ENCODE measurements around the gene GNAO1.
A peak's percentile ranks its signal among the peaks of the same experiment; 100 is the strongest.

Gene GNAO1

GRCh38 chr16:56191156-56191815 lies at the start of gene GNAO1:
TSS of gene GNAO1 (plus strand) at chr16:56191489. CDS start at chr16:56192236, 747 bp downstream.
- peak; percentile 94 for DNase-seq (ENCODE audit: low spot score)

GRCh38 chr16:56143666-56144065 lies 47.6 kb upstream of the GNAO1 start:
- DNase-seq (ENCODE audit: low spot score): no peak

- DNase-seq (ENCODE audit: low spot score): no peak
Measured at GRCh38 chr16:56145369-56145768, 45.9 kb upstream of the GNAO1 start.

GRCh38 chr16:56151621-56152020 lies 39.7 kb upstream of the GNAO1 start:
- DNase-seq (ENCODE audit: low spot score): no peak

- DNase-seq (ENCODE audit: low spot score): no peak
Measured at GRCh38 chr16:56161658-56162057, 29.6 kb upstream of the GNAO1 start.

- DNase-seq (ENCODE audit: low spot score): no peak
Measured at GRCh38 chr16:56163089-56163488, 28.2 kb upstream of the GNAO1 start.

- no peak for DNase-seq (ENCODE audit: low spot score)
Measured at GRCh38 chr16:56163938-56164337, 27.4 kb upstream of the GNAO1 start.

GRCh38 chr16:56164636-56165035 lies 26.7 kb upstream of the GNAO1 start:
- DNase-seq (ENCODE audit: low spot score): no peak

- no peak for DNase-seq (ENCODE audit: low spot score)
Measured at GRCh38 chr16:56174411-56174810, 16.9 kb upstream of the GNAO1 start.

- DNase-seq (ENCODE audit: low spot score): no peak
Measured at GRCh38 chr16:56181401-56181800, 9.9 kb upstream of the GNAO1 start.

GRCh38 chr16:56183266-56183665 lies 8.0 kb upstream of the GNAO1 start:
- DNase-seq (ENCODE audit: low spot score): no peak

GRCh38 chr16:56190048-56190676 lies 1.1 kb upstream of the GNAO1 start:
- no peak for DNase-seq (ENCODE audit: low spot score)

- no peak for DNase-seq (ENCODE audit: low spot score)
Measured at GRCh38 chr16:56190677-56191155, 573 bp upstream of the GNAO1 start.

GRCh38 chr16:56191835-56192634 lies 746 bp downstream of the GNAO1 start:
- no peak for DNase-seq (ENCODE audit: low spot score)

GRCh38 chr16:56192635-56192945 lies 1.3 kb downstream of the GNAO1 start:
- no peak for DNase-seq (ENCODE audit: low spot score)

- DNase-seq (ENCODE audit: low spot score): no peak
Measured at GRCh38 chr16:56192986-56193945, 2.0 kb downstream of the GNAO1 start.

- DNase-seq (ENCODE audit: low spot score): peak; percentile 88
Measured at GRCh38 chr16:56193951-56194726, 2.9 kb downstream of the GNAO1 start.

- DNase-seq (ENCODE audit: low spot score): peak; percentile 77
Measured at GRCh38 chr16:56195151-56195550, 3.9 kb downstream of the GNAO1 start.

- DNase-seq (ENCODE audit: low spot score): no peak
Measured at GRCh38 chr16:56196381-56196780, 5.1 kb downstream of the GNAO1 start.

GRCh38 chr16:56197192-56197992 lies 6.1 kb downstream of the GNAO1 start:
- DNase-seq (ENCODE audit: low spot score): no peak

All from putamen (tissue), 1 donor.